GM12878 (cell line): ENCODE measurements around the gene C16orf96. TPM values are rescaled to one million over a fixed set of nuclear protein-coding genes. Genes with fewer than 3 reads are reported as not detected.

ENCODE experiments used
- ATAC-seq: fragments of 200-7000 bp; cut with Tn5 transposase; 3 replicates; pipeline ENCODE4 v1.9.1; 2020; ENCODE audit warnings: mild to moderate bottlenecking, moderate library complexity
- BruUV-seq: library from RNA; stranded (reverse); fragments of 400-500 nt; replicated peaks from 2 replicates; lab custom pipeline; 2021; lab: Mats Ljungman, UMichigan
- CTCF ChIA-PET: fragments of 300-600 bp; sonication (Branson Sonifier 250); formaldehyde crosslinking; extraction: SDS; loops from one replicate; lab custom pipeline; 2021; ENCODE audit warnings: inconsistent platforms; lab: Yijun Ruan, JAX
- POLR2A ChIA-PET: fragments of 350-600 bp; formaldehyde crosslinking; extraction: SDS; loops from one replicate; lab custom pipeline; 2021; ENCODE audit warnings: inconsistent platforms; lab: Charles Lee
- RAD21 ChIA-PET: fragments of 300-600 bp; sonication (Branson Sonifier 250); formaldehyde crosslinking; loops from one replicate; lab custom pipeline; 2023; ENCODE audit warnings: antibody characterized with exemption; ENCODE audit not compliant: unreplicated experiment; lab: Charles Lee
- SMC1A ChIA-PET: fragments of 300-600 bp; sonication (Branson Sonifier 250); formaldehyde crosslinking; loops from one replicate; lab custom pipeline; 2023; ENCODE audit not compliant: unreplicated experiment, uncharacterized antibody; lab: Charles Lee
- DNase-seq: peaks from one replicate; pipeline ENCODE4 v3.0.0-alpha.2; 2011; ENCODE audit warnings: low read depth, low spot score
- FAIRE-seq: peaks from 3 replicates; lab custom pipeline; 2011; peaks lifted over from hg19 to GRCh38; lab: Jason Lieb, UNC
- H2AFZ ChIP-seq: 2 replicates; pipeline ENCODE4 v1.6.0; 2011; ENCODE audit warnings: low read depth, low read length, control low read depth; ENCODE audit not compliant: control insufficient read depth
- H3K27ac ChIP-seq: 2 replicates; pipeline ENCODE4 v1.5.1; 2011; ENCODE audit warnings: control low read depth; ENCODE audit not compliant: control insufficient read depth, insufficient read depth
- H3K27me3 ChIP-seq, 2 experiments: replicated peaks in 1 of 2; 2 replicates each; pipeline versions ENCODE4 v1.6.0 to v1.6.1; 2011; ENCODE audit warnings: low read length in 1 of 2; ENCODE audit not compliant: control insufficient read depth in 2 of 2, insufficient read depth in 2 of 2
- H3K36me3 ChIP-seq, 2 experiments: 2 replicates each; pipeline ENCODE4 v1.5.1; 2011; ENCODE audit warnings: low read length in 1 of 2; ENCODE audit not compliant: control insufficient read depth in 2 of 2, insufficient read depth in 2 of 2
- H3K4me1 ChIP-seq: 2 replicates; pipeline ENCODE4 v1.6.1; 2011; ENCODE audit warnings: mild to moderate bottlenecking, low read length, moderate library complexity, mixed read lengths; ENCODE audit not compliant: control insufficient read depth, insufficient read depth
- H3K4me2 ChIP-seq: 2 replicates; pipeline ENCODE4 v1.6.0; 2011; ENCODE audit warnings: control low read depth; ENCODE audit not compliant: control insufficient read depth, insufficient read depth
- H3K4me3 ChIP-seq: fragments of 200-600 bp; sonication (generic); 2 replicates; pipeline ENCODE4 v1.5.1; 2016
- H3K79me2 ChIP-seq: 2 replicates; pipeline ENCODE4 v1.6.0; 2011; ENCODE audit warnings: low read length; ENCODE audit not compliant: control insufficient read depth, insufficient read depth
- H3K9ac ChIP-seq: 2 replicates; pipeline ENCODE4 v1.8.0; 2011; ENCODE audit warnings: low read length, control low read depth, mixed read lengths; ENCODE audit not compliant: control insufficient read depth, insufficient read depth
- H3K9me3 ChIP-seq: replicated peaks from 3 replicates; pipeline ENCODE4 v1.5.1; 2011; ENCODE audit warnings: mild to moderate bottlenecking, low read length; ENCODE audit not compliant: control insufficient read depth, insufficient read depth
- H4K20me1 ChIP-seq: 2 replicates; pipeline ENCODE4 v1.6.0; 2011; ENCODE audit not compliant: control insufficient read depth, insufficient read depth
- CTCF ChIP-seq, 3 experiments: IDR thresholded peaks in 2 of 3; conservative IDR thresholded peaks in 1 of 3; 2 replicates each; pipeline ENCODE4 v1.5.1; 2011; ENCODE audit warnings: low read depth in 3 of 3, low read length in 3 of 3, mild to moderate bottlenecking in 3 of 3, control low read depth in 2 of 3, moderate library complexity in 2 of 3, inconsistent platforms in 1 of 3, mixed read lengths in 1 of 3; ENCODE audit not compliant: control insufficient read depth in 2 of 3, insufficient read depth in 1 of 3; ENCODE audit errors: extremely low read depth in 1 of 3
- GABPA ChIP-seq: IDR thresholded peaks from 2 replicates; pipeline ENCODE4 v1.6.1; 2014; ENCODE audit warnings: antibody characterized with exemption, low read depth, mild to moderate bottlenecking, inconsistent platforms
- HSF1 ChIP-seq: fragments of 150-350 bp; IDR thresholded peaks from 2 replicates; pipeline ENCODE4 v1.6.1; 2014; ENCODE audit warnings: mild to moderate bottlenecking, low read depth, low read length
- IRF5 ChIP-seq: fragments of 450-650 bp; IDR thresholded peaks from 2 replicates; pipeline ENCODE4 v1.6.1; 2017; ENCODE audit warnings: borderline replicate concordance
- NFIC ChIP-seq: IDR thresholded peaks from 2 replicates; pipeline ENCODE4 v1.6.1; 2012; ENCODE audit warnings: low read depth, mild to moderate bottlenecking, inconsistent platforms, low read length, moderate library complexity
- NKRF ChIP-seq: fragments of 450-650 bp; conservative IDR thresholded peaks from 2 replicates; pipeline ENCODE4 v1.6.1; 2017; ENCODE audit warnings: mild to moderate bottlenecking, moderate library complexity
- RAD51 ChIP-seq: fragments of 450-650 bp; IDR thresholded peaks from 2 replicates; pipeline ENCODE4 v1.6.1; 2016; ENCODE audit warnings: moderate library complexity, mild to moderate bottlenecking, inconsistent platforms
- RELB ChIP-seq: fragments of 450-650 bp; IDR thresholded peaks from 2 replicates; pipeline ENCODE4 v1.6.1; 2017; ENCODE audit warnings: low read depth, mild to moderate bottlenecking, moderate library complexity
- TCF3 ChIP-seq: IDR thresholded peaks from 2 replicates; pipeline ENCODE4 v1.6.1; 2012; ENCODE audit warnings: low read depth, mild to moderate bottlenecking, low read length, borderline replicate concordance; ENCODE audit not compliant: insufficient read depth
- USF2 ChIP-seq: IDR thresholded peaks from 2 replicates; pipeline ENCODE4 v1.6.1; 2011; ENCODE audit warnings: low read depth, low read length, improper control_type of control experiment, borderline replicate concordance
- WGBS: methylation state at CpG from one replicate; pipeline ENCODE4 v1.1.6; 2016; ENCODE audit warnings: low lambda C conversion rate; ENCODE audit not compliant: insufficient replicate concordance, insufficient coverage; ENCODE audit errors: missing lambda C conversion rate; 5-methylcytosine and 5-hydroxymethylcytosine counted together
- in situ Hi-C: fragments of 300-500 bp; cut with MboI; formaldehyde crosslinking; loops from 9 replicates; pipeline ENCODE4 v1.14.3; 2018; ENCODE audit warnings: mixed read lengths
- intact Hi-C: fragments of 100-400 bp; cut with micrococcal nuclease; formaldehyde crosslinking; loops from one replicate; pipeline ENCODE4 v1.14.2; 2022; ENCODE audit not compliant: unreplicated experiment
- polyA plus RNA-seq, 11 experiments: library from polyadenylated mRNA; depleted of rRNA in 4 of 11; unstranded in 6 of 11; stranded (reverse) in 5 of 11; fragments of >200 nt; fragmentation: Nextera tagmentation in 4 of 11; fragmentation: Illumina TruSeq in 1 of 11; extraction: Ambion mirVana in 4 of 11; extraction: Trizol in 1 of 11; gene quantifications; 1 replicate in 1 of 11; 2 replicates in 10 of 11; pipeline versions ENCODE4 v1.2.1 to v1.2.3, GENCODE V29; 2011 to 2016; ENCODE audit warnings: inconsistent platforms in 2 of 11, missing spikeins in 2 of 11, low read depth in 1 of 11
- total RNA-seq, 4 experiments: library from RNA; depleted of rRNA in 3 of 4; stranded (reverse); fragments of >200 nt in 3 of 4; fragmentation: Illumina TruSeq in 1 of 4; extraction: Trizol in 1 of 4; gene quantifications; 2 replicates each; pipeline versions ENCODE4 v1.2.1 to v1.2.3, GENCODE V29; 2013 to 2021

The C16orf96 gene
- total and polyA plus RNA-seq, 10 of the 15 experiments (the other 5 are each of a cell fraction or from before 2014, with no cell fraction given), result 0.01 to 0.08 (median 0.01) TPM; not detected in 7

- TF ChIP-seq RELB (no peak), NFIC (no peak), GABPA (no peak), HSF1 (no peak)
These were observed 44.6 kb upstream of the C16orf96 start (continued) for GRCh38 chr16:4511441-4512082.

- ATAC-seq (no peak), DNase-seq (no peak), FAIRE-seq (no peak)
- H3K36me3 ChIP-seq, result peaks cover 17 to 52% of the 10 kb centered on the region in 2 experiments; a peak in 3 of 4 replicates
- CTCF ChIA-PET, result no interaction called here
- H3K79me2 ChIP-seq, result no peaks in the 10 kb centered on the region; the same call in 1 of the 2 replicates
- intact Hi-C loops (loop anchor here (10.0 kb wide), 2 partner anchors 102 to 442 kb away; partner anchors contain the start of genes SEC14L5 and UBALD1), in situ Hi-C loops (loop anchor here (10.0 kb wide), 1 partner anchor 442 kb away; the partner anchor contains the start of gene SEC14L5)
- RAD21 ChIA-PET, result no interaction called here
- SMC1A ChIA-PET, result no interaction called here
- H3K9me3 ChIP-seq, result no peaks in the 10 kb centered on the region
- H3K4me1 ChIP-seq, result peaks cover 23% of the 10 kb centered on the region
- H2AFZ ChIP-seq, result no peak overlapping the region
- POLR2A ChIA-PET, result no interaction called here
- H4K20me1 ChIP-seq, result no peaks in the 10 kb centered on the region
- H3K27ac ChIP-seq, result no peak overlapping the region
- H3K27me3 ChIP-seq, result no peaks in the 10 kb centered on the region
- H3K4me2 ChIP-seq, result no peak overlapping the region
- 98% methylated on average over 10 of the region's 10 CpGs for WGBS
- no peak overlapping the region for H3K4me3 ChIP-seq
- no TSS peak for BruUV-seq
- no peak overlapping the region for H3K9ac ChIP-seq
- TF ChIP-seq CTCF (IDR thresholded peaks at IDR 0.05 in 2 of 3, conservative IDR thresholded peaks at IDR 0.05 in 1 of 3; ENCODE audit: control insufficient read depth in 2 of 3, extremely low read depth in 1 of 3, insufficient read depth in 1 of 3, low read depth in 3 of 3, low read length in 3 of 3), result no peak
- TF ChIP-seq IRF5, result no peak
- TF ChIP-seq TCF3, result no peak
- TF ChIP-seq USF2, result no peak
- no peak for TF ChIP-seq NKRF
- TF ChIP-seq RAD51, result no peak
These were observed 43.7 kb upstream of the C16orf96 start for GRCh38 chr16:4512473-4512872.
